Panc1 (cell line): ENCODE results near the gene ASB17.

Source experiments
- POLR2AphosphoS5 ChIP-seq: IDR thresholded peaks from 2 replicates; pipeline ENCODE4 v1.6.1; 2012; ENCODE audit warnings: mild to moderate bottlenecking, low read depth, low read length, moderate library complexity
- TF ChIP-seq, protein P1 (sequence below): fragments of 450-650 bp; IDR thresholded peaks from 2 replicates; pipeline ENCODE4 v1.5.1; 2017; ENCODE audit warnings: mild to moderate bottlenecking

GRCh38 chr1:75964760-75965408 lies 32.7 kb upstream of the ASB17 start:
- TF ChIP-seq, protein P1, sequence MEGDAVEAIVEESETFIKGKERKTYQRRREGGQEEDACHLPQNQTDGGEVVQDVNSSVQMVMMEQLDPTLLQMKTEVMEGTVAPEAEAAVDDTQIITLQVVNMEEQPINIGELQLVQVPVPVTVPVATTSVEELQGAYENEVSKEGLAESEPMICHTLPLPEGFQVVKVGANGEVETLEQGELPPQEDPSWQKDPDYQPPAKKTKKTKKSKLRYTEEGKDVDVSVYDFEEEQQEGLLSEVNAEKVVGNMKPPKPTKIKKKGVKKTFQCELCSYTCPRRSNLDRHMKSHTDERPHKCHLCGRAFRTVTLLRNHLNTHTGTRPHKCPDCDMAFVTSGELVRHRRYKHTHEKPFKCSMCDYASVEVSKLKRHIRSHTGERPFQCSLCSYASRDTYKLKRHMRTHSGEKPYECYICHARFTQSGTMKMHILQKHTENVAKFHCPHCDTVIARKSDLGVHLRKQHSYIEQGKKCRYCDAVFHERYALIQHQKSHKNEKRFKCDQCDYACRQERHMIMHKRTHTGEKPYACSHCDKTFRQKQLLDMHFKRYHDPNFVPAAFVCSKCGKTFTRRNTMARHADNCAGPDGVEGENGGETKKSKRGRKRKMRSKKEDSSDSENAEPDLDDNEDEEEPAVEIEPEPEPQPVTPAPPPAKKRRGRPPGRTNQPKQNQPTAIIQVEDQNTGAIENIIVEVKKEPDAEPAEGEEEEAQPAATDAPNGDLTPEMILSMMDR: no peak
- TF ChIP-seq POLR2AphosphoS5: no peak
